Prostate gland (tissue), 2 donors: ENCODE results near the gene AUTS2. TPM values are rescaled to one million over a fixed set of nuclear protein-coding genes. Genes with fewer than 3 reads are reported as not detected.
A peak's percentile ranks its signal among the peaks of the same experiment; 100 is the strongest.

Experiments
- DNase-seq: peaks from one replicate; pipeline ENCODE4 v3.0.0-alpha.2; 2019; ENCODE audit warnings: low spot score
- H3K27ac ChIP-seq, 2 donors: fragments of 200-600 bp; sonication (generic); 2 replicates each; pipeline ENCODE4 v1.5.1; 2017 to 2019
- H3K27me3 ChIP-seq: fragments of 200-600 bp; sonication (generic); replicated peaks from 2 replicates; pipeline ENCODE4 v1.5.1; 2019; ENCODE audit not compliant: insufficient read depth
- H3K36me3 ChIP-seq, 2 donors: fragments of 200-600 bp; sonication (generic); 1 replicate in 1 of 2; 2 replicates in 1 of 2; pipeline versions ENCODE4 v1.5.1 to v1.8.1; 2017 to 2019
- H3K4me1 ChIP-seq: fragments of 200-600 bp; sonication (generic); replicated peaks from 2 replicates; pipeline ENCODE4 v1.5.1; 2019
- H3K4me3 ChIP-seq, 2 donors: fragments of 200-600 bp; sonication (generic); 2 replicates each; pipeline ENCODE4 v1.5.1; 2017 to 2019
- H3K9me3 ChIP-seq: fragments of 200-600 bp; sonication (generic); 2 replicates; pipeline ENCODE4 v1.5.1; 2017
- POLR2A ChIP-seq: fragments of 450-650 bp; IDR thresholded peaks from one replicate; pipeline ENCODE4 v1.6.1; 2016; ENCODE audit warnings: antibody characterized with exemption, mild to moderate bottlenecking
- POLR2AphosphoS5 ChIP-seq: sonication (generic); formaldehyde crosslinking; IDR thresholded peaks from one replicate; pipeline ENCODE4 v1.6.1; 2017; ENCODE audit warnings: antibody characterized with exemption
- WGBS: methylation state at CpG from one replicate; pipeline ENCODE4 v1.1.5; 2018; 5-methylcytosine and 5-hydroxymethylcytosine counted together
- intact Hi-C: fragments of 100-400 bp; cut with DNase I; formaldehyde crosslinking; loops from one replicate; pipeline ENCODE4 v1.14.2; 2022
- total RNA-seq, 2 donors: library from RNA; depleted of rRNA; stranded (reverse); fragments of >200 nt; gene quantifications; one replicate each; pipeline ENCODE4 v1.1.0, GENCODE V29; 2016
- TF ChIP-seq, protein P1 (sequence below), 4 experiments: fragments of 200-600 bp in 2 of 4; fragments of 450-650 bp in 2 of 4; sonication (generic) in 2 of 4; IDR thresholded peaks; 1 replicate in 3 of 4; 2 replicates in 1 of 4; pipeline ENCODE4 v1.5.1; 2016 to 2019; ENCODE audit warnings: antibody characterized with exemption in 4 of 4, mild to moderate bottlenecking in 2 of 4, moderate library complexity in 2 of 4

The AUTS2 gene
- total RNA-seq, 2 donors from 2014 or later, result 25.0 to 55.2 TPM

DNA sequence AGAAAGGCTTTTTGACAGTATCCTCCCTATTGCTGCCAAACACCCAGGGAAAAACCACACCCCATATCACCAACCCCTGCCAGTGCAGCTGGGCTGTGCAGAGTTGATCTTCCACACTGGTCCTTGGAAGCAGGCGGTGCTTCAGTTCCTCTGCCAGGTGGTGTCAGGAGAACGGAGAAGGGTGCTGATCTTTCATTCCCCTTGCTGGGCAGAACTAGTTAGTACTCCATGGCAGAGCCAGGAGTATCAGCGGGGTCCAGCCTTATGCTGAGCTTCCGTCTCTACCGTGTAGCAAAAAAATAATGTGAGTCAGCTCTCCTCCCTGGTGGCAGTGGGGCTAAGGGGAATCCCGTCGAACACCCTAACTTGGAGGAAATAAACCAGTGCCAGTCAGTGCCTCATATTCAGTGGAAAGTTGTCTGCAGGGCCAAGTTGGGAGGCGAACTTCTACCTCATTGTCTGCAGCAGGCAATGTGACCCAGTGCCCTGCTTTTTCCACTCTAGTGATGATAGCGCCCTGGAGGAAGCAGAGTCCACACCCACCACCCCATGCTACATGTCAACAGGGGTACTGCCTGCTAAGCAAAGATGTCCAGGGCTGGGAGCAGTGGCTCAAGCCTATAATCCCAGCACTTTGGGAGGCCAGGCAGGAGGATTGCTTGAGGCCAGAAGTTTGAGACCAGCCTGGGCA, 175.4 kb downstream of the AUTS2 start:
- Histone ChIP-seq H3K27me3 (no peaks in the 10 kb centered on the region), H3K4me1 (no peaks in the 10 kb centered on the region), H3K36me3 (no peaks in the 10 kb centered on the region), H3K27ac (peak overlapping the region in 1 of 2 donors; percentile 25), H3K4me3 (no peak overlapping the region), H3K9me3 (no peaks in the 10 kb centered on the region)
- no peak for TF ChIP-seq POLR2AphosphoS5
- no peak for TF ChIP-seq POLR2A
- TF ChIP-seq, protein P1, sequence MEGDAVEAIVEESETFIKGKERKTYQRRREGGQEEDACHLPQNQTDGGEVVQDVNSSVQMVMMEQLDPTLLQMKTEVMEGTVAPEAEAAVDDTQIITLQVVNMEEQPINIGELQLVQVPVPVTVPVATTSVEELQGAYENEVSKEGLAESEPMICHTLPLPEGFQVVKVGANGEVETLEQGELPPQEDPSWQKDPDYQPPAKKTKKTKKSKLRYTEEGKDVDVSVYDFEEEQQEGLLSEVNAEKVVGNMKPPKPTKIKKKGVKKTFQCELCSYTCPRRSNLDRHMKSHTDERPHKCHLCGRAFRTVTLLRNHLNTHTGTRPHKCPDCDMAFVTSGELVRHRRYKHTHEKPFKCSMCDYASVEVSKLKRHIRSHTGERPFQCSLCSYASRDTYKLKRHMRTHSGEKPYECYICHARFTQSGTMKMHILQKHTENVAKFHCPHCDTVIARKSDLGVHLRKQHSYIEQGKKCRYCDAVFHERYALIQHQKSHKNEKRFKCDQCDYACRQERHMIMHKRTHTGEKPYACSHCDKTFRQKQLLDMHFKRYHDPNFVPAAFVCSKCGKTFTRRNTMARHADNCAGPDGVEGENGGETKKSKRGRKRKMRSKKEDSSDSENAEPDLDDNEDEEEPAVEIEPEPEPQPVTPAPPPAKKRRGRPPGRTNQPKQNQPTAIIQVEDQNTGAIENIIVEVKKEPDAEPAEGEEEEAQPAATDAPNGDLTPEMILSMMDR (IDR thresholded peaks at IDR 0.05), result no peak
- DNase-seq, result no peak
- WGBS, result 44% methylated on average over 9 of the region's 9 CpGs
- intact Hi-C loops, result no loop called here

DNA sequence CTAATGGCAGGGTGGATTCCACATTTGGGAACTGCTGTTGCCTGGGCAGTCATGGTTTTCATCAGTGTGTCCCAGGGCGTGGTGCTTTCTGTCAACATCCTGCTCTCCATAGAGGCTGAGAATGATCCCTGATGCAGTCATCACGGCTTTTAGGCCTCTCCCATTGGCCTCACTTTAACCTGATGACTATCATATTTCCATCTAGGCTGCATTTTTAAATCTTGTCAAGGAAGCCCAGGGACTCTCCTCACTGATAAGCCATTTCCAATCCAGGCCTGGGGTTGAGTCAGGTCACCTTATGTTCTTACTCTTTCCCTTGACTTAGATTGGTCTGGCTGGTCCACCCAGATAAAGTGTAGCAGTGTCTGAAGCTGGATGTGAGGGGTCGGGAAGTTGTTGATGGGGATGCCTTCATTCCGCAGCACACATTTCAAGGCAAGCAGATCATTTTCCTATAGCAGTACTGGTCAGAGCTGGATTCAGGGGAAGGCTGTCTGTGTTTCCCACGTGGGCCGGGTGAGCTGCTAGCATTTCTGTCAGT, 177.0 kb downstream of the AUTS2 start:
- TF ChIP-seq POLR2A, result no peak
- TF ChIP-seq, protein P1 (IDR thresholded peaks at IDR 0.05), result no peak
- TF ChIP-seq POLR2AphosphoS5, result no peak
- Histone ChIP-seq H3K9me3 (no peaks in the 10 kb centered on the region), H3K27me3 (no peaks in the 10 kb centered on the region), H3K36me3 (no peaks in the 10 kb centered on the region), H3K4me1 (no peaks in the 10 kb centered on the region), H3K4me3 (no peak overlapping the region), H3K27ac (no peak overlapping the region)
- intact Hi-C loops, result no loop called here
- 91% methylated on average over 6 of the region's 6 CpGs for WGBS
- DNase-seq, result no peak

DNA sequence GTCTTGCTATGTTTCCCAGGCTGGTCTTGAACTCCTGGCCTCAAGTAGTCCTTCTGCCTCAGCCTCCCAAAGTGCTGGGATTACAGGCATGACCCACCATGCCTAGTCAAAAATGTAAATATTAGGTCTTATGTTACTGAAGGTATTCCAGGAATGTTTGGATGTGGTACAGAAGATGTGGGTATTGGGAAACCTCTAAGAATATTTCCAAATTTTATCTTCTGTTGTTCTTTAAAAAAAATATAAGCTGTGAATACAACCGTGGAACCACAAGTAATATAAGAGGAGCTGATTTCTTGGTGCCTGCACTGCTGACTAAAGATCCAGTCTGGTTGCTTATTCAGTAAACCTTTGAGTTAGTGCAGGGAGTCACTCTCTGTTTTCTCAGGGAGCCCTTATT, 178.3 kb downstream of the AUTS2 start:
- TF ChIP-seq, protein P1 (IDR thresholded peaks at IDR 0.05), result no peak
- TF ChIP-seq POLR2A, result no peak
- no peak for TF ChIP-seq POLR2AphosphoS5
- Histone ChIP-seq H3K4me1 (no peaks in the 10 kb centered on the region), H3K36me3 (no peaks in the 10 kb centered on the region), H3K27me3 (no peaks in the 10 kb centered on the region), H3K9me3 (no peaks in the 10 kb centered on the region), H3K27ac (no peak overlapping the region), H3K4me3 (no peak overlapping the region)
- intact Hi-C loops, result no loop called here
- no peak for DNase-seq
- 74% methylated on average over 1 of the region's 1 CpG for WGBS

DNA sequence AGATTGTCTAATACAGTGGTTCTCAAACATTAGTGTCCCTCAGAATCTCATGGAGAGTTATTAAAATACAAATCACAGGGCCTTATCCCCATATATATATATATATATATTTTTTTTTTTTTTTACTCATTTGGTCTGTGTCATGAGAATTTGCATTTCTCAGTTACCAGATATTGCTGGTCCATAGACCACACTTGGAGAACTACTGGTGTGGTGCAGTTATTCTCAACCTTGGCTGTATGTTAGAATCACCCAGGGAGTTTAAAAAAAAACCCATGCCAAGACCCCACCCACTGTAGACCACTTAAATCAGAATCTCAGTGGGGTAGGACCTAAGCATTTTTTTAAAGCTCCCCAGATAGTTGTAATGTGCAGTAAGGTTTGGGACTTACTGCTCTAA, 179.9 kb downstream of the AUTS2 start:
- no peak overlapping the region for H3K27ac ChIP-seq
- no peaks in the 10 kb centered on the region for H3K4me1 ChIP-seq
- H3K4me3 ChIP-seq, result no peak overlapping the region
- no peaks in the 10 kb centered on the region for H3K9me3 ChIP-seq
- TF ChIP-seq, protein P1 (IDR thresholded peaks at IDR 0.05), result no peak
- no peaks in the 10 kb centered on the region for H3K36me3 ChIP-seq
- no peaks in the 10 kb centered on the region for H3K27me3 ChIP-seq
- no peak for DNase-seq
- intact Hi-C loops, result no loop called here

DNA sequence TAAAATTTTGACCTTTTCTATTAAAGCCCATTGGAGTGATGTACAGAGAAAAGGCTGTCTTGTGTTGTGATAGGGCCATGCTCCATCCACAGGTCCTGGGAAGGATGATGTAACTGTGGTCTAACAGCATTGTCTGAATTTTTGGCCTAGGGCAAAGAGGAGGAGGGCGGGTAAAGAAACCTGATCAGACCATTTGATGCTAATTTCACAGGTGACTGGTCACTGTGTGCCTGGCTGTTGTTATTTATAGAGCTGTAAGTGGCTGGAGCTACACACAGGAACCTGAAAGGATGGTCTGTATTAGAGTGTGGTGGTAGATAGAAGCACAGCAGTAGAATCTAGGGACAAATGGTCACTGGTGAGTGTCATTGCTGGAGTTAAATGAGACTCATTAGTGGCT, 182.1 kb downstream of the AUTS2 start:
- 60% methylated on average over 1 of the region's 1 CpG for WGBS
- intact Hi-C loops, result loop anchor here (10.0 kb wide), 1 partner anchor 186 kb away; the partner anchor contains the start of gene AUTS2
- H3K27ac ChIP-seq, result no peak overlapping the region
- no peaks in the 10 kb centered on the region for H3K36me3 ChIP-seq
- TF ChIP-seq, protein P1 (IDR thresholded peaks at IDR 0.05), result no peak
- TF ChIP-seq POLR2AphosphoS5 (peak; percentile 29), POLR2A (no peak)
- no peak overlapping the region for H3K4me3 ChIP-seq
- no peak for DNase-seq
- no peaks in the 10 kb centered on the region for H3K4me1 ChIP-seq
- H3K9me3 ChIP-seq, result no peaks in the 10 kb centered on the region
- H3K27me3 ChIP-seq, result no peaks in the 10 kb centered on the region
